HG03342 (cell line): ENCODE results near the gene RMND5B.
"Not testable (repeated sequence)": the region's sequence is repeated elsewhere in the genome, so short reads cannot be mapped to it uniquely, and the experiment has no call there.

Source experiments
- ATAC-seq: cut with Tn5 transposase; IDR thresholded peaks from one replicate; pipeline ENCODE4 v1.9.1; 2021; ENCODE audit warnings: mild to moderate bottlenecking, moderate library complexity; ENCODE audit not compliant: unreplicated experiment

RMND5B gene, protein sequence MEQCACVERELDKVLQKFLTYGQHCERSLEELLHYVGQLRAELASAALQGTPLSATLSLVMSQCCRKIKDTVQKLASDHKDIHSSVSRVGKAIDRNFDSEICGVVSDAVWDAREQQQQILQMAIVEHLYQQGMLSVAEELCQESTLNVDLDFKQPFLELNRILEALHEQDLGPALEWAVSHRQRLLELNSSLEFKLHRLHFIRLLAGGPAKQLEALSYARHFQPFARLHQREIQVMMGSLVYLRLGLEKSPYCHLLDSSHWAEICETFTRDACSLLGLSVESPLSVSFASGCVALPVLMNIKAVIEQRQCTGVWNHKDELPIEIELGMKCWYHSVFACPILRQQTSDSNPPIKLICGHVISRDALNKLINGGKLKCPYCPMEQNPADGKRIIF

DNA sequence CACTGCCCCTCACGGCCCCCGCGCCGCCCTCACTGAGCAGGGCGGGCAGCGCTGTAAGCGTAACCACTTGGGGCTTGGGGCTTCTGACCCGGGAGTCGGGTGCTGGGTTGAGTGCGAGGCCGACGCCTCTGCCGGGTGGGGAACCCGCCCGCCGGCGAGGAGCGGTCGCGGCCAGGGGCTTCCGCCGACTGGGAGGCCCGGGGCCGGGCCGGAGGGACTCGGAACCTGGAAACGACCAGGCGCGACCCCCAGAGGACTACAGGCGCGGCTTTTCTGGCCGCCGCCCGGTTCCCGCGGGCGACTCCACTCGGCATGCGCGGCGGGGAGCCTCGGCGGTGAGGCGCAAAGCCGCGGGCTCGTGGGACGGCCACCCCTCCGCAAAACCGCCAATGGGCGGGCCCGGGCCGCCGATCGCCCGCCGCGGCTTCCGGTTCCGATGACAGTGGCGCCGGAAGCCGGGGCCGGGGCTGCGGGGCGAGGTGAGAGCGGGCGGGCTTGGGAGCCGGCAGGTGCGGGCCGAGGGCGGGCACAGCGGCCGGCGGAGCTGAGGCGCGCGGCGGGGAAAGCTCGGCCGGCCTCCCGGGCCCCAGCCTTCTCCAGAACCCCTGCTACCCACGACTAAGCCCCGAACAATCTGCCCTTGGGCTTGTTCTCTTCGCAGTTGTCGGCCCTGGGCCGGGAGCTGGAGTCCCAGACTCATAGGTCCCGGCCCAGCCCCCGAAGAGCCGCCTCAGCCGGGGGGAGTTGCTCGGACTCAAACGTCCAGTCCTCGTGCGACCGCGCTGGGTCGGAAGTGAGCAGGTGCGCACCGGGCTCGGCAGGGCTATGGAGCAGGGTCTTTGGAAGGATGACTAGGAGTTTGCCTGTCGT lies at the start of gene RMND5B:
Gene RMND5B (plus strand): TSS at position 439 of the 870 bp plus-strand sequence. CDS start 7,106 bp downstream, outside the sequence.
- ATAC-seq = peak; percentile 85

DNA sequence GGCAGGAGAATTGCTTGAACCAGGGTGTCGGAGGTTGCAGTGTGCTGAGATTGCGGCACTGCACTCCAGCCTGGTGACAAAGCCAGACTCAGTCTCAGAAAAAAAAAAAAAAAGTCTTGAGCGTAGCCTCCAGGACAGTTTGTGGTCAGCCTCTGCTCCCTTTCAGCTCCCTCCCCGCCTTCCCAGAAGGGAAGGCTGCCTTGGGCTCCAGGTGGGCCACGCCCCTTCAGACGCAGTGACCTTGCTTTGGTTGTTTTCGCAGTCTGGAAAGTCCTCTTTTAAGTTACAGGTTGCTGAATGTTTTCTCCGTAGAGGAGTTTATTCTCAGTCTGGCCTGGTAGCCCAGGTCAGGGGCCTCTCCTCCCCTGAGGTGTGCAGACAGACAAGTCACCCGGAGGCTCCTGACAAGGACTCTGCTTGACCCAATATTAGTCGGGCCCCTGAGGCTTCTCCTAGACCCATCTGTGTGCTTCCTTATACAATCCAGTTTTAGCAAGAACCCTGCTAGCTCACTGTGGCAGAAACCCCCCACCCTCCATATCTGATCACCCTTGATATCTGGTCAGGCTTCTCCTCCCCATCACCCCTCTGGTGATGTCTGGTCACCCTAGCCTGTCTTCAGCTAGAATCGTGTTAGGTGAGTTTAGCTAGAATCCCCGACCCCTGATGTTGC lies 49.1 kb upstream of the RMND5B start:
- no peak for ATAC-seq

DNA sequence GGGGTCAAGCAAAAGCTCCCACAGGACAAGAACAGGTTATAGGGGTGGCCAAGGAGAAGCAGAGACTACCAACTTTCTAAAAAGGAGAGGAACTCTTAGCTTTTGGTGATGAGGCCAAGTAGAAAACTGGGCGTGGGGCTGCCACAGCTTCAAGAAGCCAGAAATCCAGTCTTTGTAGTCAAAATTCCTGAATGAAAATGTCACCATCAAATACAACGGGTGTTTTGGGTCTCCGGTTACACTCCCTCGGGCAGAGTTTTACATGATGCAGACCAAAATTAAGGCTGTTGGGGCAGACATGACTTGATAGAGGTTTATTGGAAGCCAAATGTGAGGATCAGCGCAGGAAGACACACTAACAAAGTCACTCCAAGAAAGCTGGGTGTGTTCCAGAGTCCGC lies 46.9 kb upstream of the RMND5B start:
- ATAC-seq = no peak

DNA sequence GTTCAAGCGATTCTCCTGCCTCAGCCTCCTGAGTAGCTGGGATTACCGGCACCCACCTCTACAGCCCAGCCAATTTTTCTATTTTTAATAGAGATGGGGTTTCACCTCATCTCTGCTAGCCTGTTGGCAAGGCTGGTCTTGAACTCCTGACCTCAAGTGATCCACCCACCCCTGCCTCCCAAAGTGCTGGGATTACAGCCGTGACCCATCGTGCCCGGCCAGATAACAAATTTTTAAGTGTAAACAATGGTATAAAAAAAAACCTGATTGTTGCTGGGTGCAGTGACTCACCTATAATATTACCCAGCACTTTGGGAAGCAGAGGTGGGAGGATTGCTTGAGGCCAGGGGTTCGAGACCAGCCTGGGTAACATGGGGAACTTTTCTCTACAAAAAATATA lies 45.5 kb upstream of the RMND5B start:
- no peak for ATAC-seq

DNA sequence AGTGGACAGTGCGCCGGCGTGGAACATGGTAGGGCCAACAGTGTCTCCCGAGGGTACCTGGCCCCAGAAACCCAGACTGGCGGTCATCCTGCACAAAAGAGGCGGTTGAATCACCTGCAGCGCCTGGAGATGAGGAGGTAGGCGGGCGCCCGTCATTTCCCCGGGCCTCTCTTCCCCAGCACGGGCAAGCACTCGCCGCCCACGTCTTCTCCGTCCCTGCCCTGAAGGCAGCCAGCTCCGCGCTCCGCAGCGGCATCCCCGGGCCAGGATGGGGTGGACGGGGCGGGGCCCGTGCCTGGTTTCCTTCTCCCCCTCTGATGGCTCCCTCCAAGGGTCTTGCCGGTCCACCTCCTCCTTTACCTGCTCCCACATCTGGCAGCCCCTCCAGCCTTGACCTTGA lies 44.5 kb upstream of the RMND5B start:
- no peak for ATAC-seq

GRCh38 chr5:178087199-178087598 lies 43.6 kb upstream of the RMND5B start:
- ATAC-seq = not testable (repeated sequence)

DNA sequence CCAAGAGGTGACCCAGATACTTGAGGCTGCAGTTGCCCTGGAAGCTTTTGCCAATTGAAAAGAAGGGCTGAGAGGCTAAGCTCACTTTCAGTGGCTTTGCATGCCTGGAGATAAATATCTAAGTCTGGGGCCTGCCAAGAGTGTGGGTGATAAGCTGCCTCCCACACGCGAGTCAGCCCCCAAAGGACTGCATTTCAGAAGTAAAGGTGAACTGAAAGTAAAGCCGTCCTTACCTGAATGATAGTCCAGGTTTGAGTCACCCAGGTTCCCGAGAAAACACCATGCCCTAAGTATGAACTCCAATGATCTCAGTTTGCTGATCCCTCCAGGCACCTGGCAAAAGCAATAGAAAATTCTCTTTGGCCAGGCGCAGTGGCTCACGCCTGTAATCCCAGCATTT lies 40.0 kb upstream of the RMND5B start:
- ATAC-seq = no peak

DNA sequence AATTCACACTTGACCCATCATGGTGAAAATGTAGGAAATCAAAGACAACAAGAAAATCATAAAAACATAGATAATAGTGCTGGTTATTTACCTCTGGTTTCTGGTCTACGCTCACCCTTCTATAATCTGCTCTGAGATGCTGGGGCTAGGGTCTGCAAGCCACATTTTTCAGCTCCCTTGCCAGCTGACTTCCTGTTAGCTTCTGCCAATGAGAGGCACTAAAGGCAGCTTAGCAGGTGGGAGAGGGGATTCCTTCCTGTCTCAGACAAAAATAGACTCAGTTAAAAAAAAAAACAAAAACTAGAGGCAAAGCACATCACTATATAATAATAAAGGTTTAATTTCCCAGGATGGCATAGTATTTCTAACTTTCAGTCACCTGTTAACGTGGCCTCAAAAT lies 37.7 kb upstream of the RMND5B start:
- no peak for ATAC-seq

- ATAC-seq = no peak
These were observed 36.5 kb upstream of the RMND5B start for GRCh38 chr5:178094345-178094744.

GRCh38 chr5:178098685-178099084 lies 32.1 kb upstream of the RMND5B start:
- no peak for ATAC-seq

- no peak for ATAC-seq
These were observed 27.2 kb upstream of the RMND5B start for GRCh38 chr5:178103612-178104011.

DNA sequence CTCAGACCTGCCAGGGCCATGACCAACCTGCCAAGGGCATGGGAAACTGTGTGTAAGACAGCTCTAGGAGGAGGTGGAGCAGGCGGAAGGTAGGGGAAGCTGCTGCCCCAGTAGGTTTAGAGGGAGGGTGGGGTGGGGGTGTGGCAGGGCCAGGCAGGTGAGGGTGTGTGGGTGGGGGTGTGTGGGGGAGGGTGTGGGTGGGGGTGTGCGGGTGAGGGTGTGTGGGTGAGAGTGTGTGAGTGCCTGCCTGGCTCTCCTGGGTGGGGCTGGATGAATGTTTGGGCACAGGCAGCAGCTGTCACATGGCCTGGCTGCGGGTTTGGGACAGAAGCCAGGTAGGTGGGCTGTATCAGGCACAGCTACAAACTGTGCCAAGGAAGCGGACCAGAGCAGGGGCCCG lies 26.3 kb upstream of the RMND5B start:
- no peak for ATAC-seq

- ATAC-seq = no peak
These were observed 24.7 kb upstream of the RMND5B start for GRCh38 chr5:178106086-178106485.

GRCh38 chr5:178106556-178107239 lies 24.1 kb upstream of the RMND5B start:
- no peak for ATAC-seq

GRCh38 chr5:178107756-178108310 lies 23.0 kb upstream of the RMND5B start:
- no peak for ATAC-seq

GRCh38 chr5:178108446-178108845 lies 22.4 kb upstream of the RMND5B start:
- no peak for ATAC-seq

GRCh38 chr5:178108966-178109365 lies 21.8 kb upstream of the RMND5B start:
- no peak for ATAC-seq

DNA sequence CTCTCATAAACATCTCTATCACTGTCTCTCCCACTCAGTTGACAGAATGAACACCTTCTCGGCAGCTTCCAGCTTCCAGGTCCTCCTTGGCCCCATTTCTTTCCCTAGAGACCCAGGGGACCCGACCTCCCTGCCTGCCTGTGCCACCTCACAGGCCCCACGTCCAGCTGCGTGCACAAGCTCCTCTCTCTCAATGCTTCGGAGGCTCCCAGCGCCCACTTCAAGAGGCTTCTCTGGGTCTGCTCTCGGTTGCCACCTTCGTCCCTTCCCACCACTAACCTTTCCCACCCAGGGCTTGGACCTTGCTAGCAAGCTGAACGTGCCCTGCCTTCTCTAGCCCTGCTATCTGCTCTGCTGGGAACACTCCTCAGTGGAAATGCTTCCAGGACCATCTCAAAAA lies 20.3 kb upstream of the RMND5B start:
- no peak for ATAC-seq

GRCh38 chr5:178111925-178112324 lies 18.9 kb upstream of the RMND5B start:
- ATAC-seq = no peak

DNA sequence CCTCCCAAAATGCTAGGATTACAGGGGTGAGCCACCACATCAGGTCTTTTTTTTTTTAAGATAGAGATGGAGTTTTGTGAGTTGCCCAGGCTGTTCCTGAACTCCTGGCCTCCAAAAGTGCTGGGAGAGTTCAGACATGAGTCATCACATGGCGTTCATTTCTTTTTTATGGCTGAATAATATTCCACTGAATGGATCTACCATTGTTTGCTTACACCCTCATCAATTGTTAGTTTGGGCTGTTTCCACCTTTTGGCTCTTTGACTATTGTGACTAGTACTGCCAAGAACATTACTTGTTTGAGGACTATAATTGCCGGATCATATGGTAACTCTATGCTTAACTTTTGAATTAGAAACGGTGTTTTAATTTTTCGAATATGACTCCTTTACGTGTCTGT lies 18.3 kb upstream of the RMND5B start:
- no peak for ATAC-seq
